ENCODE results near the gene NACC1. TPM values are rescaled to one million over a fixed set of nuclear protein-coding genes. Genes with fewer than 3 reads are reported as not detected.

Gene NACC1
- total and polyA plus RNA-seq, 2 of the 13 experiments (the other 11 are each of a cell fraction or from before 2014, with no cell fraction given) = 31.8 to 42.3 TPM

GRCh38 chr19:13135068-13136062 lies 17.3 kb downstream of the NACC1 start:
- WGBS (ENCODE audit: low lambda C conversion rate) = 99% methylated on average over 36 of the region's 60 CpGs
- Histone ChIP-seq H3K27me3 (ENCODE audit: control insufficient read depth in 1 of 2, insufficient read depth in 2 of 2, low read length in 2 of 2) (no peaks in the 10 kb centered on the region), H3K4me3 (replicated peaks in 1 of 3; ENCODE audit: insufficient read depth in 1 of 3, low read depth in 2 of 3, low read length in 3 of 3) (no peak overlapping the region), H4K20me1 (ENCODE audit: insufficient read depth, low read length) (no peaks in the 10 kb centered on the region; the same call in 1 of the 2 replicates), H3K4me2 (ENCODE audit: low read depth, low read length) (no peak overlapping the region), H3K27ac (ENCODE audit: extremely low read length, insufficient read depth, low read length) (no peak overlapping the region), H3K79me2 (ENCODE audit: insufficient read depth, low read length) (peaks cover 29% of the 10 kb centered on the region), H3K9me3 (ENCODE audit: low read length) (no peaks in the 10 kb centered on the region), H2AFZ (ENCODE audit: low read length) (no peak overlapping the region), H3K36me3 (replicated peaks in 1 of 2; ENCODE audit: control insufficient read depth in 1 of 2, insufficient read depth in 2 of 2, low read length in 2 of 2) (peaks cover 26 to 60% of the 10 kb centered on the region in 2 experiments; a peak in 4 of 5 replicates), H3K9ac (ENCODE audit: insufficient read depth, low read depth, low read length) (no peak overlapping the region), H3K4me1 (ENCODE audit: insufficient read depth, low read length) (peaks cover 8% of the 10 kb centered on the region; the same call in 1 of the 2 replicates)
- CTCF ChIA-PET (ENCODE audit: low intra/inter-chr PET ratio, low total read pairs) = no interaction called here
- TF ChIP-seq HNRNPLL (IDR thresholded peaks at IDR 0.05; ENCODE audit: low read depth, low read length, poor library complexity, severe bottlenecking) (peak; percentile 3), ZNF274 (CRISPR knock-in tag; IDR thresholded peaks at IDR 0.05) (no peak), AGO2 (optimal IDR thresholded peaks at IDR 0.05; ENCODE audit: low read depth, low read length) (peak; percentile 54)
- FAIRE-seq (no peak), DNase-seq (ENCODE audit: low spot score) (no peak), ATAC-seq (no peak)
- BruUV-seq (replicated peaks) = no TSS peak
- intact Hi-C loops (cut with micrococcal nuclease; ENCODE audit: unreplicated experiment) = no loop called here
- POLR2A ChIA-PET = no interaction called here
- in situ Hi-C loops (cut with HindIII; ENCODE audit: extremely low pct_ligation_motif_present, low pct_unique_long_range_greater_than_20kb) = no loop called here

GRCh38 chr19:13137290-13137794 lies 19.3 kb downstream of the NACC1 start:
- TF ChIP-seq AGO2 (optimal IDR thresholded peaks at IDR 0.05; ENCODE audit: low read depth, low read length) = peak; percentile 55
- no peak for TF ChIP-seq AKAP8 (CRISPR knock-in tag; IDR thresholded peaks at IDR 0.05)
- H3K27ac ChIP-seq (ENCODE audit: extremely low read length, insufficient read depth, low read length) = no peak overlapping the region
- no peak overlapping the region for H3K9ac ChIP-seq (ENCODE audit: insufficient read depth, low read depth, low read length)
- intact Hi-C loops (cut with micrococcal nuclease; ENCODE audit: unreplicated experiment) (no loop called here), in situ Hi-C loops (cut with HindIII; ENCODE audit: extremely low pct_ligation_motif_present, low pct_unique_long_range_greater_than_20kb) (no loop called here)
- no peaks in the 10 kb centered on the region for H3K4me1 ChIP-seq (ENCODE audit: insufficient read depth, low read length)
- DNase-seq (ENCODE audit: low spot score) = no peak
- FAIRE-seq = no peak
- H3K9me3 ChIP-seq (ENCODE audit: low read length) = no peaks in the 10 kb centered on the region
- POLR2A ChIA-PET = no interaction called here
- peaks cover 15% of the 10 kb centered on the region for H3K79me2 ChIP-seq (ENCODE audit: insufficient read depth, low read length)
- BruUV-seq (replicated peaks) = no TSS peak
- peaks cover 26 to 60% of the 10 kb centered on the region in 2 experiments; a peak in 4 of 5 replicates for H3K36me3 ChIP-seq (replicated peaks in 1 of 2; ENCODE audit: control insufficient read depth in 1 of 2, insufficient read depth in 2 of 2, low read length in 2 of 2)
- no peaks in the 10 kb centered on the region for H4K20me1 ChIP-seq (ENCODE audit: insufficient read depth, low read length)
- no peak overlapping the region for H3K4me2 ChIP-seq (ENCODE audit: low read depth, low read length)
- 98% methylated on average over 21 of the region's 28 CpGs for WGBS (ENCODE audit: low lambda C conversion rate)
- no peak for ATAC-seq
- H2AFZ ChIP-seq (ENCODE audit: low read length) = no peak overlapping the region
- no peaks in the 10 kb centered on the region for H3K27me3 ChIP-seq (ENCODE audit: control insufficient read depth in 1 of 2, insufficient read depth in 2 of 2, low read length in 2 of 2)
- CTCF ChIA-PET (ENCODE audit: low intra/inter-chr PET ratio, low total read pairs) = no interaction called here
- no peak overlapping the region for H3K4me3 ChIP-seq (replicated peaks in 1 of 3; ENCODE audit: insufficient read depth in 1 of 3, low read depth in 2 of 3, low read length in 3 of 3)

All from HepG2 (cell line).